Endothelial cell of umbilical vein (primary cell): Measurements from ENCODE around the gene CORO7. TPM values are rescaled to one million over a fixed set of nuclear protein-coding genes. Genes with fewer than 3 reads are reported as not detected.

Experiments used
- BruUV-seq: library from RNA; stranded (reverse); fragments of 400-500 nt; replicated peaks from 2 replicates; lab custom pipeline; 2021; lab: Mats Ljungman, UMichigan
- CTCF ChIA-PET: fragments of 300-600, 350-600 bp; sonication (Branson Sonifier 250); formaldehyde crosslinking; loops from one replicate; lab custom pipeline; 2021; ENCODE audit warnings: antibody characterized with exemption, inconsistent platforms; lab: Charles Lee
- POLR2A ChIA-PET: fragments of 300-600, 350-600 bp; sonication (Branson Sonifier 250); formaldehyde crosslinking; loops from one replicate; lab custom pipeline; 2021; ENCODE audit warnings: antibody characterized with exemption, inconsistent platforms; lab: Charles Lee
- DNase-seq: peaks from one replicate; pipeline ENCODE4 v3.0.0-alpha.2; 2011; ENCODE audit warnings: low read depth, low spot score
- FAIRE-seq: peaks from 2 replicates; lab custom pipeline; 2011; peaks lifted over from hg19 to GRCh38; lab: Jason Lieb, UNC
- H2AFZ ChIP-seq: 2 replicates; pipeline ENCODE4 v1.6.0; 2012; ENCODE audit warnings: low read depth, low read length, control low read depth, inconsistent platforms
- H3K27ac ChIP-seq: 2 replicates; pipeline ENCODE4 v1.5.1; 2011; ENCODE audit warnings: low read depth, mild to moderate bottlenecking, control low read depth, low read length, moderate library complexity; ENCODE audit not compliant: insufficient read depth
- H3K27me3 ChIP-seq, 2 experiments: 2 replicates each; pipeline versions ENCODE4 v1.6.0 to v1.6.1; 2011; ENCODE audit warnings: low read length in 2 of 2, mixed read lengths in 1 of 2; ENCODE audit not compliant: control insufficient read depth in 2 of 2, insufficient read depth in 2 of 2
- H3K36me3 ChIP-seq, 2 experiments: 2 replicates in 1 of 2; 3 replicates in 1 of 2; pipeline ENCODE4 v1.5.1; 2011; ENCODE audit warnings: low read length in 2 of 2, mild to moderate bottlenecking in 1 of 2, moderate library complexity in 1 of 2; ENCODE audit not compliant: control insufficient read depth in 2 of 2, insufficient read depth in 2 of 2; ENCODE audit errors: extremely low read depth in 1 of 2
- H3K4me1 ChIP-seq: 3 replicates; pipeline ENCODE4 v1.5.1; 2011; ENCODE audit warnings: mild to moderate bottlenecking, low read length; ENCODE audit not compliant: control insufficient read depth, insufficient read depth; ENCODE audit errors: extremely low read depth
- H3K4me2 ChIP-seq: 2 replicates; pipeline ENCODE4 v1.6.1; 2011; ENCODE audit warnings: low read length, control low read depth, mixed read lengths; ENCODE audit not compliant: insufficient read depth
- H3K4me3 ChIP-seq, 3 experiments: fragments of 200-600 bp in 1 of 3; sonication (generic), shearing (Covaris generic) in 1 of 3; replicated peaks in 1 of 3; 2 replicates each; pipeline ENCODE4 v1.5.1; 2011 to 2016; ENCODE audit warnings: control low read depth in 3 of 3, low read length in 3 of 3, mild to moderate bottlenecking in 2 of 3, inconsistent platforms in 1 of 3, low read depth in 1 of 3, moderate library complexity in 1 of 3; ENCODE audit not compliant: insufficient read depth in 1 of 3
- H3K79me2 ChIP-seq: 2 replicates; pipeline ENCODE4 v1.6.0; 2012; ENCODE audit warnings: low read length, inconsistent platforms; ENCODE audit not compliant: control insufficient read depth, insufficient read depth
- H3K9ac ChIP-seq: replicated peaks from 2 replicates; pipeline ENCODE3; 2011; ENCODE audit warnings: low read length, control low read depth; ENCODE audit not compliant: insufficient read depth; ENCODE audit errors: extremely low read depth
- H3K9me1 ChIP-seq: replicated peaks from 3 replicates; pipeline ENCODE4 v1.6.0; 2011; ENCODE audit warnings: mild to moderate bottlenecking, low read length; ENCODE audit not compliant: control insufficient read depth, insufficient read depth; ENCODE audit errors: extremely low read depth
- H3K9me3 ChIP-seq: replicated peaks from 2 replicates; pipeline ENCODE4 v1.5.1; 2012; ENCODE audit warnings: low read length, inconsistent platforms; ENCODE audit not compliant: control insufficient read depth, insufficient read depth
- H4K20me1 ChIP-seq: replicated peaks from 2 replicates; pipeline ENCODE3; 2011; ENCODE audit warnings: mild to moderate bottlenecking, low read length; ENCODE audit not compliant: control insufficient read depth, insufficient read depth; ENCODE audit errors: extremely low read depth
- CTCF ChIP-seq, 2 donors: IDR thresholded peaks; 1 replicate in 1 of 2; 2 replicates in 1 of 2; pipeline ENCODE4 v1.5.1; 2011; ENCODE audit warnings: low read length in 2 of 2, mild to moderate bottlenecking in 2 of 2, moderate library complexity in 2 of 2, control low read depth in 1 of 2, inconsistent platforms in 1 of 2, low read depth in 1 of 2; ENCODE audit not compliant: insufficient read depth in 1 of 2; ENCODE audit errors: extremely low read depth in 1 of 2
- EZH2 ChIP-seq: IDR thresholded peaks from 2 replicates; pipeline ENCODE4 v1.6.1; 2012; ENCODE audit warnings: borderline replicate concordance, low read depth, mild to moderate bottlenecking, moderate library complexity, low read length, inconsistent platforms; ENCODE audit not compliant: severe bottlenecking
- FOS ChIP-seq: IDR thresholded peaks from 2 replicates; pipeline ENCODE4 v1.6.1; 2011; ENCODE audit warnings: mild to moderate bottlenecking, low read length, moderate library complexity, borderline replicate concordance; ENCODE audit not compliant: insufficient read depth
- GATA2 ChIP-seq: IDR thresholded peaks from 2 replicates; pipeline ENCODE4 v1.7.0; 2011; ENCODE audit warnings: low read depth, mild to moderate bottlenecking, moderate library complexity, mixed read lengths, low read length; ENCODE audit not compliant: insufficient read length, insufficient read depth
- JUN ChIP-seq: IDR thresholded peaks from 2 replicates; pipeline ENCODE4 v1.6.1; 2011; ENCODE audit warnings: borderline replicate concordance, low read depth; ENCODE audit not compliant: insufficient read length, insufficient read depth
- MAX ChIP-seq: IDR thresholded peaks from 2 replicates; pipeline ENCODE4 v1.6.1; 2011; ENCODE audit not compliant: insufficient read depth, insufficient read length
- MYC ChIP-seq: IDR thresholded peaks from one replicate; pipeline ENCODE4 v1.6.1; 2011; ENCODE audit warnings: mild to moderate bottlenecking, low read depth, low read length
- POLR2A ChIP-seq: IDR thresholded peaks from 2 replicates; pipeline ENCODE4 v1.6.1; 2012; ENCODE audit warnings: low read depth, mild to moderate bottlenecking, control low read depth, low read length
- POLR2AphosphoS5 ChIP-seq: IDR thresholded peaks from 2 replicates; pipeline ENCODE4 v1.6.1; 2012; ENCODE audit warnings: low read depth, mild to moderate bottlenecking, control low read depth, low read length, moderate library complexity; ENCODE audit not compliant: insufficient read depth
- dilution Hi-C: fragments of 300-500 bp; cut with MboI; formaldehyde crosslinking; loops from one replicate; pipeline ENCODE4 v1.15.0; 2019; ENCODE audit warnings: low sequenced_read_pairs; ENCODE audit not compliant: extremely low pct_ligation_motif_present
- intact Hi-C: fragments of 100-400 bp; cut with micrococcal nuclease; formaldehyde crosslinking; loops from one replicate; pipeline ENCODE4 v1.10.0; 2022
- polyA plus RNA-seq, 4 experiments: library from polyadenylated mRNA; depleted of rRNA in 3 of 4; stranded (reverse) in 3 of 4; unstranded in 1 of 4; fragments of >200 nt; gene quantifications; 2 replicates each; pipeline versions ENCODE4 v1.2.1 to v1.2.3, GENCODE V29; 2011 to 2012; ENCODE audit warnings: missing spikeins in 1 of 4
- total RNA-seq: library from RNA; stranded (reverse); gene quantifications from 2 replicates; pipeline ENCODE4 v1.2.3, GENCODE V29; 2021

CORO7 gene
- total and polyA plus RNA-seq, 2 donors (not counting 3 experiments of a cell fraction or from before 2014, with no cell fraction given) = 42.5 to 72.3 TPM

- no peak overlapping the region for H3K9ac ChIP-seq
- peaks cover 0 to 29% of the 10 kb centered on the region in 2 experiments for H3K36me3 ChIP-seq
- dilution Hi-C loops (no loop called here), intact Hi-C loops (no loop called here)
- no peaks in the 10 kb centered on the region for H3K27me3 ChIP-seq
- TF ChIP-seq POLR2AphosphoS5 (no peak), EZH2 (no peak), CTCF (IDR thresholded peaks at IDR 0.05; ENCODE audit: extremely low read depth in 1 of 2, insufficient read depth in 1 of 2, low read depth in 1 of 2, low read length in 2 of 2) (no peak), JUN (no peak), MYC (no peak), POLR2A (no peak), GATA2 (no peak), FOS (no peak), MAX (no peak)
- no peak overlapping the region for H3K4me3 ChIP-seq
- H3K27ac ChIP-seq = no peak overlapping the region
- POLR2A ChIA-PET = no interaction called here
- no peaks in the 10 kb centered on the region for H4K20me1 ChIP-seq
- CTCF ChIA-PET = interaction anchor here (1.8 to 5.6 kb wide), 2 partner anchors 32 to 42 kb away, joined by 3 to 102 read pairs; no protein-coding TSS in a partner anchor
- no peak for FAIRE-seq
- no peaks in the 10 kb centered on the region for H3K9me3 ChIP-seq
- no peaks in the 10 kb centered on the region for H3K4me1 ChIP-seq
- no peaks in the 10 kb centered on the region for H3K79me2 ChIP-seq
- no peaks in the 10 kb centered on the region for H3K9me1 ChIP-seq
- DNase-seq = no peak
- H3K4me2 ChIP-seq = no peak overlapping the region
- no peak overlapping the region for H2AFZ ChIP-seq
- no TSS peak for BruUV-seq
Observed at GRCh38 chr16:4361033-4361943, 55.1 kb downstream of the CORO7 start.
